SK-N-SH treated with all-trans-retinoic acid at 6 μM for 48 hours (cell line): ENCODE data around the gene EIF3I.

ENCODE experiments used
- ARNTL ChIP-seq: fragments of 450-650 bp; formaldehyde crosslinking; IDR thresholded peaks from 2 replicates; pipeline ENCODE4 v1.5.0; 2020; ENCODE audit warnings: low read depth, mild to moderate bottlenecking, moderate library complexity, borderline replicate concordance
- GLIS3 ChIP-seq: fragments of 250-450 bp; sonication (Bioruptor Pico); IDR thresholded peaks from 2 replicates; pipeline ENCODE4 v1.5.0; 2020; ENCODE audit warnings: mild to moderate bottlenecking, moderate library complexity
- OSR1 ChIP-seq: fragments of 250-450 bp; sonication (Bioruptor Pico); IDR thresholded peaks from 2 replicates; pipeline ENCODE4 v1.8.0; 2022; ENCODE audit warnings: moderate library complexity, mild to moderate bottlenecking, inconsistent platforms
- PPARA ChIP-seq: fragments of 250-450 bp; sonication (Bioruptor Pico); IDR thresholded peaks from 2 replicates; pipeline ENCODE4 v1.5.0; 2020; ENCODE audit warnings: mild to moderate bottlenecking, borderline replicate concordance
- ZC3H10 ChIP-seq: fragments of 250-450 bp; sonication (Bioruptor Pico); IDR thresholded peaks from 2 replicates; pipeline ENCODE4 v1.5.1; 2021; ENCODE audit warnings: mild to moderate bottlenecking, moderate library complexity
- ZFP3 ChIP-seq: fragments of 250-450 bp; sonication (Bioruptor Pico); IDR thresholded peaks from 2 replicates; pipeline ENCODE4 v1.5.0; 2020; ENCODE audit warnings: mild to moderate bottlenecking, moderate library complexity
- TF ChIP-seq, protein P1 (sequence below): fragments of 250-450 bp; sonication (Bioruptor Pico); IDR thresholded peaks from 2 replicates; pipeline ENCODE4 v1.5.1; 2020; ENCODE audit warnings: low read depth, mild to moderate bottlenecking, moderate library complexity
- TF ChIP-seq, protein P2 (sequence below): fragments of 250-450 bp; sonication (Bioruptor Pico); IDR thresholded peaks from 2 replicates; pipeline ENCODE4 v1.5.0; 2020; ENCODE audit warnings: mild to moderate bottlenecking, moderate library complexity
- TF ChIP-seq, protein P3 (sequence below): fragments of 250-450 bp; sonication (Bioruptor Pico); IDR thresholded peaks from 2 replicates; pipeline ENCODE4 v1.8.0; 2020; ENCODE audit warnings: mild to moderate bottlenecking, moderate library complexity, borderline replicate concordance

DNA sequence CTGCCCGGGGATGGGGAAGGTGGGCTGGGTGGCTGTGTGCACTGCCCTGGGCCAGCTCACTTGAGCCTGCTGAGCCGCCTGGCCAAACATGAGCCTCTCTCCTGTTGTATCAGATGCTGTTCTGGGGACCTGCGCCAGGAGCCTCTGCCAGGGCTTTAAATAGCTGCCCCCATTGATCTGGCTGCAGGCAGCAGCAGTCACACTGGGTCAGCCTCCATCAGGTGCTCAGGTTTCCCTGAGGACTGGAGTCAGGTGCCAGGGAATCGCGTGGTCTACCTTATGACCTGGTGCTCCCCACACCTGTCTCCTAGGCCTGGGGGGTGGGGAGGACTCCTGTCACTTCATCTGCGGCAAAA, 22.5 kb upstream of the EIF3I start:
- TF ChIP-seq ZC3H10 (CRISPR knock-in tag) (no peak), PPARA (CRISPR knock-in tag) (no peak), ARNTL (no peak), OSR1 (no peak), ZFP3 (CRISPR knock-in tag) (no peak), GLIS3 (no peak)
- TF ChIP-seq, protein P1, sequence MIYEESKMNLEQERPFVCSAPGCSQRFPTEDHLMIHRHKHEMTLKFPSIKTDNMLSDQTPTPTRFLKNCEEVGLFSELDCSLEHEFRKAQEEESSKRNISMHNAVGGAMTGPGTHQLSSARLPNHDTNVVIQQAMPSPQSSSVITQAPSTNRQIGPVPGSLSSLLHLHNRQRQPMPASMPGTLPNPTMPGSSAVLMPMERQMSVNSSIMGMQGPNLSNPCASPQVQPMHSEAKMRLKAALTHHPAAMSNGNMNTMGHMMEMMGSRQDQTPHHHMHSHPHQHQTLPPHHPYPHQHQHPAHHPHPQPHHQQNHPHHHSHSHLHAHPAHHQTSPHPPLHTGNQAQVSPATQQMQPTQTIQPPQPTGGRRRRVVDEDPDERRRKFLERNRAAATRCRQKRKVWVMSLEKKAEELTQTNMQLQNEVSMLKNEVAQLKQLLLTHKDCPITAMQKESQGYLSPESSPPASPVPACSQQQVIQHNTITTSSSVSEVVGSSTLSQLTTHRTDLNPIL (CRISPR knock-in tag) = no peak
- TF ChIP-seq, protein P2, sequence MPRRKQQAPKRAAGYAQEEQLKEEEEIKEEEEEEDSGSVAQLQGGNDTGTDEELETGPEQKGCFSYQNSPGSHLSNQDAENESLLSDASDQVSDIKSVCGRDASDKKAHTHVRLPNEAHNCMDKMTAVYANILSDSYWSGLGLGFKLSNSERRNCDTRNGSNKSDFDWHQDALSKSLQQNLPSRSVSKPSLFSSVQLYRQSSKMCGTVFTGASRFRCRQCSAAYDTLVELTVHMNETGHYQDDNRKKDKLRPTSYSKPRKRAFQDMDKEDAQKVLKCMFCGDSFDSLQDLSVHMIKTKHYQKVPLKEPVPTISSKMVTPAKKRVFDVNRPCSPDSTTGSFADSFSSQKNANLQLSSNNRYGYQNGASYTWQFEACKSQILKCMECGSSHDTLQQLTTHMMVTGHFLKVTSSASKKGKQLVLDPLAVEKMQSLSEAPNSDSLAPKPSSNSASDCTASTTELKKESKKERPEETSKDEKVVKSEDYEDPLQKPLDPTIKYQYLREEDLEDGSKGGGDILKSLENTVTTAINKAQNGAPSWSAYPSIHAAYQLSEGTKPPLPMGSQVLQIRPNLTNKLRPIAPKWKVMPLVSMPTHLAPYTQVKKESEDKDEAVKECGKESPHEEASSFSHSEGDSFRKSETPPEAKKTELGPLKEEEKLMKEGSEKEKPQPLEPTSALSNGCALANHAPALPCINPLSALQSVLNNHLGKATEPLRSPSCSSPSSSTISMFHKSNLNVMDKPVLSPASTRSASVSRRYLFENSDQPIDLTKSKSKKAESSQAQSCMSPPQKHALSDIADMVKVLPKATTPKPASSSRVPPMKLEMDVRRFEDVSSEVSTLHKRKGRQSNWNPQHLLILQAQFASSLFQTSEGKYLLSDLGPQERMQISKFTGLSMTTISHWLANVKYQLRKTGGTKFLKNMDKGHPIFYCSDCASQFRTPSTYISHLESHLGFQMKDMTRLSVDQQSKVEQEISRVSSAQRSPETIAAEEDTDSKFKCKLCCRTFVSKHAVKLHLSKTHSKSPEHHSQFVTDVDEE (CRISPR knock-in tag) = no peak
- TF ChIP-seq, protein P3, sequence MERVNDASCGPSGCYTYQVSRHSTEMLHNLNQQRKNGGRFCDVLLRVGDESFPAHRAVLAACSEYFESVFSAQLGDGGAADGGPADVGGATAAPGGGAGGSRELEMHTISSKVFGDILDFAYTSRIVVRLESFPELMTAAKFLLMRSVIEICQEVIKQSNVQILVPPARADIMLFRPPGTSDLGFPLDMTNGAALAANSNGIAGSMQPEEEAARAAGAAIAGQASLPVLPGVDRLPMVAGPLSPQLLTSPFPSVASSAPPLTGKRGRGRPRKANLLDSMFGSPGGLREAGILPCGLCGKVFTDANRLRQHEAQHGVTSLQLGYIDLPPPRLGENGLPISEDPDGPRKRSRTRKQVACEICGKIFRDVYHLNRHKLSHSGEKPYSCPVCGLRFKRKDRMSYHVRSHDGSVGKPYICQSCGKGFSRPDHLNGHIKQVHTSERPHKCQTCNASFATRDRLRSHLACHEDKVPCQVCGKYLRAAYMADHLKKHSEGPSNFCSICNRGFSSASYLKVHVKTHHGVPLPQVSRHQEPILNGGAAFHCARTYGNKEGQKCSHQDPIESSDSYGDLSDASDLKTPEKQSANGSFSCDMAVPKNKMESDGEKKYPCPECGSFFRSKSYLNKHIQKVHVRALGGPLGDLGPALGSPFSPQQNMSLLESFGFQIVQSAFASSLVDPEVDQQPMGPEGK (CRISPR knock-in tag) = no peak
